ENCODE data around the gene ALG9. TPM values are rescaled to one million over a fixed set of nuclear protein-coding genes. Genes with fewer than 3 reads are reported as not detected.
A peak's percentile ranks its signal among the peaks of the same experiment; 100 is the strongest.
"Not testable (repeated sequence)": the region's sequence is repeated elsewhere in the genome, so short reads cannot be mapped to it uniquely, and the experiment has no call there.

The ALG9 gene
- polyA plus RNA-seq, 1 donor: 54.3 TPM

DNA sequence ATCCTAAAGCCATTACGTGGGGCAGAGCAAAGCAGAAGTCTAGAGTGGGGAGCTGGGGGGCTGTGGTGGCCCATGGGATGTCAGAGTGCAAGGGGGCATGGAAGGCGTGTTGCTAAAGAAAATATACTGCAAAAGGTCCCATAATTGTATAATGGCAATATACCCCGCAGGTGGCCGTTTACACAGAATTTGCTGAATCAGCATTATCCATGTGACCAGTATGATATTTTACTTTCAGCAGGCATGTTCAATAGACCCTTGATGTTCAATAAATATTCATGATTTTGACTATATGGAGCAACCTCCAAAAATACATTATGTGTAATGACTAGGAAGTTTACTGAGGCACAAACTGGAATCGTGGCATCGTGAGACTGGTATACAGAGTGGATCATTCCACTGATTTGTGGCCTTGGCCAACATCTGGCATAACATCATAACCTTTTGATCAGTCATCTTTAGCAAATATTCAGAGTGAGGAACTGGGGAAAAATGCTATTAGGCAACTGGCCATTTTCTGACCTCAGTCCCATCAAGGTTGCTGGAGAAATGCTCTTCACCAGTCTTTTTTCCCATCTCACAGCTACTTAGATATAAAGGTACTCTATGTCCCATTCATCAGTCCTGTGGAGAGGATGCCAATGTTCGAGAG, 75.9 kb downstream of the ALG9 start:
- no peak for DNase-seq

DNA sequence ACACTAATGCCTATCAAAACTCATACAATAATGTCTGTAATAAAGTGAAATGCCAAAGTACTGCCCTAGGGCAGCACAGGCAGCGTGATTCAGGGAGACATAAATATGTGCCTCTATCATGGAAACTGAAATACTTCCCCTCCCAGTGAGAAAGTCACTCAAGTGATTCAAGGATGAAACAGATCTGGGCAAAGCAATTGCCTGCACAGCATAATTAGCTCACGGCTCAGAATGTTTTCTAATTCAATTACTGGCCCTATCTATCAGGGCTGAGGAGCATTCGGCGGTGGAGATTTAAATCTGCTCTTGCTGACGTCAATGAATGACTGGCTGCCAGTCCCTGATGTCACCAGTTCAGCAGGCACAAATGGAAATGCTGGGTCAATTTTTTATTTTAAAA, 77.5 kb downstream of the ALG9 start:
- peak; percentile 26 for DNase-seq

DNA sequence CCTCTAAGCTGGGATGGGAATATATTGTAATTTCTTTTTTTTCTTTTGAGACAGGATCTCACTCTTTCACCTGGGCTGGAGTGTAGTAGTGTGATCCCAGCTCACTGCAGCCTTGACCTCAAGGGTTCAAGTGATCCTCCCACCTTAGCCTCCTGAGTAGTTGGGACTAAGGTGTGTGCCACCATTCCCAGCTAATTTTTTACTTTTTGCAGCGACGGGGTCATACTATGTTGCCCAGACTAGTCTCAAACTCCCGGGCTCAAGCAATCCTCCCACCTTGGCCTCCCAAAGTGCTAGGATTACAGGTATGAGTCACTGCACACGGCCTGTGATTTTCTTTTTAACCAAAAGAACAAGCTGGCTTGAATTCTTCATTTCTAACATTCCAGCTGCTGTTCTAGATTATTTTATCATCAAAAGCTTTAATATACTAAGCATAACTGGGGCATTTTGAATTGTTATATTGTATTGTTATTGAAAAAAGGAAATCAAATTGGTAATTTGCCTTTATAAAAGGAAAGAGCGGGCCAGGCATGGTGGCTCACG, 78.4 kb downstream of the ALG9 start:
- DNase-seq: no peak

GRCh38 chr11:111792314-111792713, 79.1 kb downstream of the ALG9 start:
- no peak for DNase-seq

DNA sequence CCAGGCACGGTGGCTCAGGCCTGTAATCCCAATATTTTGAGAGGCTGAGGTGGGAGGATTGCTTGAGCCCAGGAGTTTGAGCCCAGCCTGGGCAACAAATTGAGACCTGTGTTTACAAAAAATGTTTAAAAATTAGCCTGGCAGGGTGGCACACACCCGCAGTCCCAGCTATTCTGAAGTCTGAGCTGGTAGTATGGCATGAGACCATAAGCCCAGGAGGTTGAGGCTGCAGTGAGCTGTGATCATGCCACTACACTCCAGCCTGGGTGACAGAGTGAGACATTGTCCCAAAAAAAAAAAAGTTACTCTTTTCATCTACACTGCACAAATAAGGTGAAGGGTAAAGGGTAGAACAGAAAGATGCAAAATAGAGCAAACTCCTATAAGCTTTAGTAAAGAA, 82.9 kb downstream of the ALG9 start:
- DNase-seq: no peak

GRCh38 chr11:111788051-111788450, 83.3 kb downstream of the ALG9 start:
- no peak for DNase-seq

- DNase-seq: no peak
Measured at GRCh38 chr11:111785886-111786412, 85.4 kb downstream of the ALG9 start.

GRCh38 chr11:111785076-111785475, 86.3 kb downstream of the ALG9 start:
- no peak for DNase-seq

GRCh38 chr11:111784311-111784710, 87.1 kb downstream of the ALG9 start:
- DNase-seq: not testable (repeated sequence)

DNA sequence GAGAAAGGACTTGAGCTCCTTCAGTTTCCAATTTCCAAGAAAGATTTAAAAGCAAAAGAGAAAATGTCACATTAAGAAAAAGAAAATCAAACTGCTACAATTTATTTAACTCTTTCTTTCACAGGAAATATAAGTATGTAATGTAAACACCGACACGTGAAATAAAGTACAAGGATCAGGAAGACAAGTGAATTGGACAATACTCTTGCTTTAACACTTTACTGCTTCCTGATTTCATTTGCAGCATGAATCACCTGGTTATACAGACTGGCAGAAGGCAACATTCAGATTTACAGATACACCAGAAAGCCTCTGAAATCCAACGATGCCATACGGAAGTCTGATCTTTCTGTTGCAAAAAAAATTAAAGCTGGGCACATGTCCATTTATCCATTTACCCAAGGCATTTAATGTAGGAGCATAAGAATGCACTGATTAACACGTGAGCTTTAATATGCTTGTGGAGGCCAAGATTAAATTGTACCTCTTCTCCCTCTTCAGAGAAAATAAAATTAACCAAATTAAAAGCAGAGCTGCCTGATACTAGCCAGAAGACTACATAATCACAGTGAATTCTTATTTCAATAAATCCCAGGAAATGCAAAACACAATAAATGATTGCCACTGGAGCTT, 89.2 kb downstream of the ALG9 start:
- no peak for DNase-seq

DNA sequence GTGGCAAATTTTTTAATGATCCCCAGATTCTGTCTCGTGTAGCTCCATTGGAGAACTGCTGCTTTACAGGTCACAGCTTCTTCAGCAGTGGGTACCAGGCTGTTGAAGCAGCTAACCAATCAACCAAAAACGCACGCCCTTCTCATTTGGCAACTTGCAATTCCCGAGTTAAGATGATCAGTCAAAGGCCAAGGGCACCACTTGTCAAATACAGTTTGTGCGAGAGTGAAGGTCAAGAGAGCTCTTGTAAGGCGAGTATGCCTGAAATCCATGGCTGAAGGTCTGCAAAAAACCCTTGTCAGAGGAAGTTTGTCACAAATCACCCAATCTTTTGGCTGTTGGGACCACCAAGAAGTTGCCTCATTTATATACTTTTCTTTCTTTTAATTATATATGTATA, 92.3 kb downstream of the ALG9 start:
- no peak for DNase-seq

DNA sequence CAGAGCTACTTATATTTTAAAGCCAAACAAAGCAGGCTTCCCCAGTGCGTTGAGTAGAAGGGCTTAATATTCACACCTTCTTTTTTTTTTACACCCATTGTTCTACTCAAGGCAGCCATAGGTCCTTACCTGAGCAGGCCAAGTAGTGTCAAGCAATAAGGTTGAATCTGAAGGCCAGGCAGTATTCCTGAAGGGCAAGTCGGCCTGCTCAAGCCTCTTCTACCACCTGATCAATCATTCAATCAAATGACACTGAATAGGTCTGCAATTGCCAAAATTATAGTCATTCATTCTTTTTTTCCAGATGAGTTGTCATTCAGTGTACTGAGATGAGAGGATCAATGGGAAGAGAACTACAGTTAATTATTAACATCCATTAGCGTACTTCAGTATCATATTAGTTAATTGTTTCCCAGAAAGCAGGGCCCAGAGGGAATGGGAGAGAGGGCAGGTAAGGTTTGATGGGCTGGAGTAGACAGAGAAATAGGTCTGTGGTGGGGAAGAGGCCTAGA, 93.3 kb downstream of the ALG9 start:
- no peak for DNase-seq

GRCh38 chr11:111777094-111778046, 94.0 kb downstream of the ALG9 start:
- DNase-seq: peak; percentile 76

DNA sequence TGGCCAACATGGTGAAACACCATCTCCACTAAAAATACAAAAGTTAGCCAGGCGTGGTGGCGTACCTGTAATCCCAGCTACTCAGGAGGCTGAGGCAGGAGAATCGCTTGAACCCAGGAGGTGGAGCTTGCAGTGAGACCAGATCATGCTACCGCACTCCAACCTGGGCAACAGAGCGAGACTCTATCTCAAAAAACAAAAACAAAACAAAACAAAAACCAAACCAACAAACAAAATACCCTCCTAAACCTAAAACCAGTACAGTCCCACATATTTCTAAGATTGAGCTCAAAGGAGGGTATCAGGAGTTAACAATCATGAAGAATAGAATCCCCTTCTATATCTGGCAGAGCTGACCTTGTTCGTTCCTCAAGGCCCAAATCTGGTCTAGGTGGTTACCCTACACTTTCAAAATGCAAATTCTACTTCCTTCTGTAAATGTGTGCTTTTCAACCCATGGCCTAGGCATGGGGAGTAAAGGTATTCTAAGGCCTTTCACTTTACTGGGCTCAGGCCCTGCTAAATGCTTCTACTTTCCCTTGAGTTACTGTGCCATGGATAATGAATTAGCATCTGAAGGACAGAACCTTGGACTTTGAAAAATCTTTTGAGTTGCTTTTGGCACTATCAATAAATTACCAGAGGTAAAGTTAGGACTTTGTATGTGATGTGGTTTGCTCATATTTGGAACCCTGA, 94.8 kb downstream of the ALG9 start:
- DNase-seq: no peak

- DNase-seq: peak; percentile 50
Measured at GRCh38 chr11:111774955-111775710, 96.2 kb downstream of the ALG9 start.

GRCh38 chr11:111772535-111772934, 98.8 kb downstream of the ALG9 start:
- no peak for DNase-seq

DNA sequence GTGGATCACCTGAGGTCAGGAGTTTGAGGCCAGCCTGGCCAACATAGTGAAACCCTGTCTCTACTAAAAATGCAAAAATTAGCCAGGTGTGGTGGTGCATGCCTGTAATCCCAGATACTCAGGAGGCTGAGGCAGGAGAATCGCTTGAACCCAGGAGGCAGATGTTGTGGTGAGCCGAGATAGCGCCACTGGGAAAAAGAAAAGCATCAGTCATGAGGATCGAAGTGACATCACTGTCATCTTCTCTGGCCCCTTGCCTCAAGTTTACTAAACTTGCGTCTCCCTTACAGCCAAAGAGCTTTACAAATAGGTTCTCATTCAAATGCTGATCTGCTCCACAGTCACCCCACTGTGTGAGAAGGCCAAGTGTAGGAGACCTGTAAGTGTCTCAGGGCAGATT, 100.2 kb downstream of the ALG9 start:
- not testable (repeated sequence) for DNase-seq

DNA sequence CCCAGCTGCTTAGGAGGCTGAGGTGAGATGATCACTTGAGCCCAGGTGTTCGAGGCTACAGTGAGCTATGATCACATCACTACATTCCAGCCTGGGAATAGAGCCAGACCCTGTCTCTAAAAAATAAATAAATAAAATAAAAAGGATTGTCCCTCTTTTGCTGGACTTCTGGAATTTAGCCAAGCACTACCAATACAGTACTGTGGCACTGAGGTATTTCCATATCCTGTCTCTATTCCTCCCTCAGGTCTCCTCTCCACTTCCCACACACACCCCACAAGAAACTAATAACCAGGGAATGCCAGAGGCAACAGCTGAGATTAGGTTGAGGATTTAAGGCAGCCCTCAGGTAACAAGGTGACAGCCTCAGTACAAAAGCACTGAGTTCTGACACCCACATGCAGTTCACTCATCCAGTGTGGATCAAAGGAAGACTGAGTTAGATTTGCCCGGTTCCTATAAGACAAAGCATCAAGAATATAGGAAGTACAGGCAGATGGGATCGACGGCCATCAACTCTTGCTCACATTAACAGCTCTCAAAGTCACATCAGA, 100.7 kb downstream of the ALG9 start:
- DNase-seq: no peak

DNA sequence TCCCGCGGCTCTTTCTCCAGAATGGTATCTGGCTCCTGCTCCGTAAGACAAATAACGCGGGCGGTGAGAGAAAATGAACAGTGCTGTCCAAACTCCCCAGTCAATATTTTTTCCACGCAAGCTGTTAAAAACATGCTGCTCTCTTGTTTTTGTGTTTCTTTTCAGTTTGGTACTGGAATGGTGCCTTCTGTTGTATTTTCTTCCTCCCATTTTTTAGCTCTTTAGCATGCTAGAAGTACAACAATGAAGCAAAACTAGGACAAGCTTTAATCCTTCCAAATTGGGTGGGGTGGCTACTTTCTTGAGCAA, 104.6 kb downstream of the ALG9 start:
- DNase-seq: no peak

DNA sequence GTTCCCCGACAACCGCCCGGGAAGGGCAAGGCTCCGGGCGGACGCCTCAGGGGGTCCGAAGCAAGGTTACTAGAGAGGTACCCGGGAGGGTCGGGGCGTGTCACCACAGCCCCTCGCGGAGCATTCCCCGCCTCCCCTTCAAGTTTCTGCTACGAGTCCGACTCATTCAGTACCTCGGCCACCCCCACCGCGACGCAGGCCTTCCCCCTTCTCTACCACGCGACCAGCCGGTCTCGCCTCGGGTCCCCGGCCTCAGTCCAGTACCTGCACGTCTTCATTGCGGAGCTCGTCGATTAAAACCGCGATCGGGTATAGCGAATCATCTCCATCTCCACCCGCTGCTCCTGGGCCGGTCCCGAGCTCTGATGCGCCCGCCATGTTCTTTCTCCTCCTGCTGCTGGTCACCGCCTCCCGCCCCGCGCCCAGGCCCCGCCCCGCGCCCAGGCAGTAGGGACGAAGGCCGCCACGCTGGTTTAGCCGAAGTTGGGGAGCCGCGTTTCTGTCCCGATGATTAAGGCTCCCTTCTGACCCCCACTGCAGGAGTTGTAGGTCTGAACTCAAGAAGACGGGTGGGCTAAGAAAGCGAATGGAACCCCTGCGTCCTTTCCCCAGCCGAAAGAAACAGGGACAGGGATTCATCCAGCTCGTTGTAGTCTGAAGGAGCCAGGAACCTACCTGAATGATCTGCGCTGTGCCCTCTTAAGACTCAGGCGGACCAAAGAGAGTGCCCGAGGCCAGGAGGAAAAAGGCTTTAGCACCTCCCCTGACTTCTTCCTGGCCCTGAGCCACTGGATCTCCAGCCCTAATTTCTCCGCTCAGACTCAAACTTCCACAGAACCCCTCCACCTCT, 105.2 kb downstream of the ALG9 start, which contains the start of gene PPP2R1B:
Gene PPP2R1B (minus strand): TSS at position 406 of the 850 bp plus-strand sequence. CDS start 28 bp downstream, at position 378.
- peak; percentile 76 for DNase-seq

All from left kidney (tissue), 2 donors.